HG02943 (cell line): Measurements from ENCODE around the gene SLC25A30.
"Not testable (repeated sequence)": the region's sequence is repeated elsewhere in the genome, so short reads cannot be mapped to it uniquely, and the experiment has no call there.

Source experiments
- ATAC-seq: cut with Tn5 transposase; IDR thresholded peaks from one replicate; pipeline ENCODE4 v1.9.1; 2021; ENCODE audit warnings: mild to moderate bottlenecking, low read depth, moderate library complexity; ENCODE audit not compliant: unreplicated experiment

SLC25A30 gene

DNA sequence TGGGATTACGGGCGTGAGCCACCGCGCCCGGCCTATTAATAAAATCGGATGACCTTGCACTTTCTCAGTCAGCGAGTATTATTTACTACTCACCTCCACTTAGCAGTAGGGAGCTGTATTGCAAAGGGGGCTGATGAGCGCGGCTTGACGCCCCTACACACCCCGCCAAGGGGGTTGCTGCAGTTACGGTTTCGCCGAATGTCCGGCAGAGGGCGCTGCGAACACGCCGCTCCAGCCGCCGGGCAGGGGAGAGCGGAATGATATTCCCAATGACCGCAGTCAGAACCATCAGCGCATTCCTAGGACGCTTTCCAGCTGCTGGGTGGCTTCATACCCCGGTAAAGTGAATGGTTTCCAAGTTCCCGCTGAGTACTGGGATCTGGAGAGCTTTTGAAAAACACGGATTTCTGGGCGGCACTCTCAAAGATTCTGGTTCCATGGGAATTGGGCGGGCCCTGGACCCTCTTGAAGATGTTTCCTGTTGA lies 47.2 kb downstream of the SLC25A30 start:
- ATAC-seq = no peak

DNA sequence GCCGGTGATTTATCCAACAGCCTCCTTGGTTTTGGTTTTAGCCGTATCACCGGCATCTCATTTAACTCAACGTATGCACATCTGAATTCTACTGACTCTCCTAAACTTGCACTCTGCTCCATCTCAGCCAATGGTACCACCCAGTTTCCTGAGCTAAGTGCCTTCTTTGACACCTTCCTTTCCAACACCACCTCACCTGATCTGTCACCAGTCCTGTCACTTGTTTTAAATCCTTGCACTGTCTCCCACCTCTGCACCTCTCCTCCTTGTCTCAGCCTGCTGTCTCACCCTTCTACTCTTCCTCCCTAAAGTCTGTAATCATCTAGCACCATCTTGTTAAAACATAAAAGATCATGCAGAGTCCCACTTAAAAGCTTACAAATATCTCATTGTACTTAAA lies 49.1 kb downstream of the SLC25A30 start:
- no peak for ATAC-seq

DNA sequence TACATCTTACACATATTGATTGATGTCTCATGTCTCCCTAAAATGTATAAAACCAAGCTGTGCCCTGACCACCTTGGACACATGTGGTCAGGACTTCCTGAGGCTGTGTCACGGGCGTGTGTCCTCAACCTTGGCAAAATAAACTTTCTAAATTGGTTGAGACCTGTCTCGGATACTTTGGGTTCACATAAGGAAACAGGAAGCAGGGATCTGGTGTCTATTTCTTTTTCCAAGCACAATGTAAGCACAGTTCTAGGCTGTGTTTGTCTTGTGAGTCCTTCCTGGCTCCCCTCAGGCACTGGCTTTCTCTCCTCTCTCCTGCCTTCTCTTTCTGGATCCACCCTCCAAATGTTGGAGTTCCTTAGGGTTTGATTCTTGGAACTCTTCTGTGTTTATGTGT lies 49.6 kb downstream of the SLC25A30 start:
- ATAC-seq = no peak

DNA sequence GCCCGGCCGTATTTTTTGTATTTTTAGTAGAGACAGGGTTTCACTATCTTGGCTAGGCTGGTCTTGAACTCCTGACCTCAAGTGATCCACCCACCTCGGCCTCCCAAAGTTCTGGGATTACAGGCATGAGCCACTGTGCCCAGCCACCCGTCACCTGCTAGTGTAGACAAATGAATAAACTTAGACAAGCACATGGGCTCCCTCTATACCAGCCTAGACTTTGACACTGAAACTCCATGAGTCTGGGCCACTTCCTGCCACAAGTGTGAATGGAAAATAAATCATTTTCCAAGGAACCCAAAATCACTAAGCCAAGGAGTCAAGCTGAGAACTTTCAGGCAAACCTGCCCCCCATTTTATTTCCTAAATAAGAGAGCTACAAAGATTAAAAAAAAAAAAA lies 50.2 kb downstream of the SLC25A30 start:
- no peak for ATAC-seq

DNA sequence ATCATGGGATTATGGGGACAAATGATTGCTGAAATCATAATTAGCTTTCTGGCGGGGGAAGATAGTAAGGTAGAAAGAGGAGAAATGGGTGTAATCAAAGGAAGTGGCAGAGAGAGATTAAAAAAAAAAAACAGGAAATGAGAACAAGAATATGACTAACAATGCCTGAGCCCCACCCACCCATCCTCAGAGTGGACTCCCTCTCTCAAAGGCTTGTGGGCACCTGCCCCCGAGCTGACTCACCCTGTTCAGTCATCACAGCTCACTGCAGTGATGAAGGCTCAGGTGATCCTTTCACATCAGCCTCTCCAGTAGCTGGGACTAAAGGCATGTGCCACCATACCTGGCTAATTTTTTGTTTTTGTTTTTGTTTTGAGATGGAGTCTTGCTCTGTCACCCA lies 50.8 kb downstream of the SLC25A30 start:
- peak; percentile 82 for ATAC-seq

DNA sequence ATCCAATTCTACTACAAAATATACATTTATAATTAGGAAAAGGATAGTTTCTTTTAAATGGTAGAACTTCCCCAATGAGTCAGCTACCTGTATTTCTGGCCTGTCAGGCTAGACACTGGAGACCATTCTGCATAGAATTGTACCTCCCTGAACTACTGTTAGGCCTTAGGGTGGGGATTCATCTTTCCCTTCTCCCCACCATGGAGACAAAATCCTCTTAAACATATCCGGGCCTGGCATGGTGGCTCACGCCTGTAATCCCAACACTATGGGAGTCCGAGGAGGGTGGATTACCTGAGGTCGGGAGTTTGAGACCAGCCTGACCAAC lies 52.7 kb downstream of the SLC25A30 start:
- ATAC-seq = no peak

DNA sequence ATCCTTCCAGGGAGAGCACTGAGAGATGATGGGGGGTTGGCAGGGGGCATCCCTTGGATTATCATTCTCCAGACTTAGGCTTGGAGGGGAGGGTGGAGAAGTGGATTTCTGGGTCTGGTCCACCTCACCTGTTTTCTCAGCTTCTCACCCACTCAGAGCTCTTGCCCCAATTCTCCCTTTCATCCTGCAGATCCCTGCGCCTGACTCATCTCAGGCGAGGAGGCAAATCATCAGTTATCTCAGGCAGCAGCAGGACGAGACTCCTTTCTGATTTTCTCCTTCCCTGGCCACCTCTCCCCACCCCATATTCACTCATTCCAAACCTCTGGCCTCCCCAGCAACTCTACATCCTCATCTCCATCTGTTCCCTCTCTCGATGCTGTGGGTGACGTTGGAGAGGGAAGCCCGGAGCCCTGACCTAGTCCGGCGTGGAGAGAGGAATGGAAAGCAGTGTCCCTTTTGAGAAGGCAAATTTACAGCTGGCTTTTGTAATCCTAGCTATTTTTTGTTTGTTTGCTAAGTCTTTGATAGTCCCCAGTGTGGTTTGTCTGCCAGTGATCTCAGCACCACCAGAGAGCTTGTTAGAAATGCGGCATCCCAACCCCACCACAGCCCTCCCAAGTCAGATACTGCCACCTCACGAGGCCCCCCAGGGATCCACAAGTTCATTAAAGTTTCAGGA lies 53.2 kb downstream of the SLC25A30 start:
- no peak for ATAC-seq

DNA sequence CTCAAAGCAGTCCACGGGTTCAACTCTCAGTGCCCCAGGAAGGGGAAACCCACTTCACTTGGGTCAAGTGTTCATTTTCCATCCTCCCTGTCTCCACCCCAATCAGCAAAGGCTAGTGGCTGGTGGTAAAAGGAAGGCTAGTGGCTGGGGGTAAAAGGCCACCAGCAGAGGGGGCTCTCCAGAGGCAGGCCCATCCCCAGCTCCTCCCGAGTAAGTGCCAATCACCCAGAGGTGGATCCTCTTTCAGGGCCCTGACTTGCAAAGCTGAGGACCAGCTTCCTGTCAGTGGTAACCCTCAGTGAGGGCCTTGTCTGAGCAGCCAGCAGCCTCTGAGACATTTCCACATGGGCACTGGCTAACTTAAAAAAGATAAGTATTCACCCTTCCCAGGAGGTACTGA lies 55.2 kb downstream of the SLC25A30 start:
- no peak for ATAC-seq

DNA sequence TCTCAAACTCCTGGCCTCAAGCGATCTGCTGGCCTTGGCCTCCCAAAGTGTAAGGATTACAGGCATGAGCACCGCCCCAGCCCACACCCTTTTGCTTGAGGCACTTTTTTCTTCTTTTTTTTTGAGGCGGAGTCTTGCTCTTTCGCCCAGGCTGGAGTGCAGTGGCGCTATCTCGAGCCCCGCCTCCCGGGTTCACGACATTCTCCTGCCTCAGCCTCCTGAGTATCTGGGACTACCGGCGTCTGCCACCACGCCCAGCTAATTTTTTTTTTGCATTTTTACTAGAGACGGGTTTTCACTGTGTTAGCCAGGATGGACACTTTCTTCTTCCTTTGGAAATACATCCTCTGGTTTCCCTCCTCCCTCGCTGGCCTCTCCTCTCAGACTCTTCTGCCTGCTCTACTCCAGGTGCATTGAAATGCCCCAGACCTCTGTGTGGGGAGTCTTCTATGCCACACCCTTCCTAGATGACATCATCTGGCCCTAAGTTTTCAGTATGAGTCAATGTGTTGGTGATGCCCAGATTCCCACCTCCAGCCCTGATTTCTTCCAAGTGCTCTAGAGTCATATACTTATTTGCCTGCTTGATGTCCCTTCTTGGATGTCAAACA lies 56.5 kb downstream of the SLC25A30 start:
- ATAC-seq = no peak

DNA sequence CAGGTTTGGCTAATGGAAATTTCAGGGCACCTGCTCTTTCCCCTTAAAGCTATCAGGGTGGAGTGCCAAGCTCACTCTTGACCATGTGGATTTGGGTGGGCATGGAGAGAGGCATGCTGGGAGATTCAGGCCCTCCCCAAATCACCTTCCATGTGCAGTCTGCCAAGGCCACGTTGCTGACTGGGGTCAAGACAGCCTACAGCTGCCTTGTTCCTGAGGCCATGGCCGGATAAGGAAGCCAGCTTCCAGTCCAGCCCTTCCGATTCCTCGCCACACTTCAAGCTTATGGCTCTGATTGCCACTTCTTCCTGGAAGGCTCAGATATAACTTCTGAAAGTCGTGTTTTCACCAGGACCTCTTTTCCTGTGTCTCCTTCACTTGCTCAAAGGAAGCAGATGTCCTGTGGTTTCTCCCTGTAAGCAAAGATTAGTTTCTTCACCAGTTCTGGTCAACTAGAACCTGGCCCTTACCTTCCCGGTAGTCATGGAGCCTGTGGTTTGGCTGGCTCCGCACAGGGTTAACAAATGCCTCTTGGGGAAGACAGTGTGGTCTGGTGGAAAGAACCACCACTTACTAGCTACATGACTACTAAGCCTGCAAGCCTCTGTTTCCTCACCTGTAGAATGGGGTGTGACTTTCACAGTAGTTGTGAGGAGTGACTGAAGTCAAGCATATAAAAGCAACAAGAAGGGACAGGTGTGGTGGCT lies 61.1 kb downstream of the SLC25A30 start:
- no peak for ATAC-seq

DNA sequence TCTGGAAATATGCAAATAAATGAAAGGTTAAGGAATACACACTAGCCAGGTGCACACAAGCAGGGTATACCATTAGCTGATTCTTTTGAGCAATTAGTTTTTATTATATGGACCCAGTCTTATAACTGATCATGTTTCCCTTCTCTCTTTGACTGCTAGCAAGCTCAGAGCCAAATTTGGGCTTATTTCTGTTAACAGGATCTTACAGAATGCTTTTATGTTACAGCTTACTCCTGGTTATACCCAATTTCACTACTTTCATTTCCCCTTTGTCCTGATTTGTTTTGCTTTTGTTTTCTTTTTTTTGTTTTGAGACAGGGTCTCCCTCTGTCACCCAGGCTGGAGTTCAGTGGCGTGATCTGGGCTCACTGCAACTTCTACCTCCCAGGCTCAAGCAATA lies 64.3 kb downstream of the SLC25A30 start:
- ATAC-seq = no peak

DNA sequence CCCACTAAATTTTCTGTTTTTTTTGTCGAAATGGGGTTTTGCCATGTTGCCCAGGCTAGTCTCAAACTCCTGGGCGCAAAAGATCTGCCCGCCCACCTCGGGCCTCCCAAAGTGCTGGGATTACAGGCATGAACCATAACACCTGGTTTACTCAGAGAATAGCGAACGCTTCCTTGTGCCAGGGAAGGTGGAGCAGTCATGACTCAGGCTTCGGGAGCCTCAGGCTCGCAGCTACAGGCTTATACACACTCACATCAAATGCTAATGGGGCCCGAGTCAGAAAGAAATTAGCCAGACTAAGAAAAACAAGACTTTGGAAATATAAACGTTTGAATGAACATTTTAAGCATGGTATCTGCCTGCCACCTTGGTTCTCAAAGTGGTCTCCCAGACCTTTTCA lies 66.1 kb downstream of the SLC25A30 start:
- ATAC-seq = no peak

DNA sequence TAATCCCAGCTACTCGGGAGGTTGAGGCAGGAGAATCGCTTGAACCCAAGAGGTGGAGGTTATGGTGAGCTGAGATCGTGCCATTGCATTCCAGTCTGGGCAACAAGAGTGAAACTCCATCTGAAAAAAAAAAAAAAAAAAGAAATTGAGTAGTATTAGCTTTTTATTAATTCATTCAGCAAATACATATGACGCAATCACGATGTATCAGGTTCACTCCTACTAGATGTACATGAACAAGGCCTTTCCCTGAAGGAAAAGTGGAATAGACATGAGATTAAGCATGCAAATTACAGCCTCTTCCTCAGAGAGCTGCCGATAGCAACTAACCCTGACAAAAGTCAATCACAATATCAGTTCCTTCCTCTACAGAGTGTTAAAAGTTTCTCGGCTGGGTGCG lies 68.0 kb downstream of the SLC25A30 start:
- ATAC-seq = no peak

DNA sequence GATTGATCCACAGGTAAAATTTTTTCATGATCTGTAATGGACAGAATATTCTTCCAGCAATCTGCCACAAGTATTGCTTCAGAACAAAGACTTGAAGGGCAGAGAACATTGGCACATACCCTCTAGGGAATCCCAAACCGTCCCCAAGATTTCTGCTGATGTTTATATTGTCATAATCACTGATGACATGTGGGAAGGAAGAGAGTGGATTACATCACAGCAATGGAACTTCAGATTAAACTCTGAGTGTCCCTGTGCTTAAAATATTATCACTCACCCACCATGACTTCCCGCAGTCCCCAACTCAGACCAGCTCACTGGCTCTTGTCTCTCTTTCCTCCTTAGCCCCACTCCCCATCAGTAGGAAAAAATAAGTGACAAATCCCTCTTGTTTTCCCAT lies 68.7 kb downstream of the SLC25A30 start:
- ATAC-seq = no peak

DNA sequence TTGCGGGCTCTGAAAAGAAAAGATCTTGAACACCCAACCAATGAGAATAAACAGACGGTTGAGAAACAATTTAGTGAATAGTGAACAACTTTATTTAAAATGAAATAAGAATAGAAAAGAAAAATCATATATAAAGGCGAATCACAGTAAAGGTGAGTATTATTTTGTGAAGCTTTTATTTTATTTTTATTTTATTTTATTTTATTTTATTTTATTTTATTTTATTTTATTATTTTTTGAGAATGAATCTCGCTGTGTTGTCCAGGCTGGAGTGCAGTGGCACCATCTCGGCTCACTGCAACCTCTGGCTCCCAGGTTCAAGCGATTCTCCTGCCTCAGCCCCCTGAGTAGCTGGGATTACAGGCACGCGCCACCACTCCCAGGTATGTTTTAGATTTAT lies 74.1 kb downstream of the SLC25A30 start:
- not testable (repeated sequence) for ATAC-seq
